ENCODE measurements around the gene ZNF814. TPM values are rescaled to one million over a fixed set of nuclear protein-coding genes. Genes with fewer than 3 reads are reported as not detected.
"Not testable (repeated sequence)": the region's sequence is repeated elsewhere in the genome, so short reads cannot be mapped to it uniquely, and the experiment has no call there.

Gene ZNF814
- total RNA-seq, 2 donors from 2014 or later: 6.5 to 30.7 TPM

- ATAC-seq (peak; percentile 99), DNase-seq (peak; percentile 79 to 93 (median 84))
- Histone ChIP-seq H3K9me3 (peaks cover 0 to 21% (median 0%) of the 10 kb centered on the region in 3 donors), H3K27ac (peak within 1 kb of the TSS; percentile 50 to 80 (median 68)), H3K4me3 (peak within 1 kb of the TSS; percentile 55 to 90), H3K4me1 (peaks cover 14% of the 10 kb centered on the region)
- WGBS, 2 donors: 0% methylated on average over 8 to 50 of the region's 51 CpGs
- H3K36me3 ChIP-seq (replicated peaks in 1 of 2; ENCODE audit: insufficient read depth in 1 of 2, low read depth in 2 of 2); intact Hi-C loops (cut with DNase I); H3K27me3 ChIP-seq: not testable (repeated sequence)
- TF ChIP-seq POLR2A (IDR thresholded peaks at IDR 0.05) (peak in 2 of 3 donors; percentile 70 to 72), CTCF (IDR thresholded peaks at IDR 0.05) (peak in 4 of 7 experiments; percentile 13 to 27 (median 23))
These were observed 27.5 kb upstream of the ZNF814 start, which contains the start of gene ZNF417 for GRCh38 chr19:57916168-57916995. Gene ZNF417 (minus strand): TSS chr19:57916592. CDS start chr19:57916411, 181 bp downstream.

DNA sequence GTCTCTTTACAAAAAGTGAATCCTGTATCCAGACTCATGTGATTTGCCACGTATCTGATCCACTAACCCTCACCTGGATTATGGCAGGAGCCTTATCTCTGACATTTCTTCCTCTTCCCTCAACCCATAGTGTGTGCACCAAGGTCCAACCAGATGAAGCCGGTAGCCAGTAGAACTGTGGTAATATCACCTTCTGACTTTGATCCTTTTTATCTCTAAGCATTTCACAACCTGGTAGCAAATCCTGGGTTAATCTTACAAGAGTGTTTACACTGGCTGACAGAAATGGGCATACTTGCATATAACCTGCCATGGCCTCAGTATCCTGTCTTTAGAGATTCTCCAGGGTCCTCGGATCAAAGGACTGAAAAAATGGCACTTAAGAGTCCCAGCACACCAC, 25.7 kb upstream of the ZNF814 start:
- ATAC-seq (no peak), DNase-seq (no peak)
- no peak overlapping the region for H3K4me3 ChIP-seq
- intact Hi-C loops (cut with DNase I): no loop called here
- TF ChIP-seq POLR2A (IDR thresholded peaks at IDR 0.05): no peak
- TF ChIP-seq CTCF (IDR thresholded peaks at IDR 0.05): no peak
- peaks cover 14% of the 10 kb centered on the region for H3K4me1 ChIP-seq
- H3K36me3 ChIP-seq (replicated peaks in 1 of 2; ENCODE audit: insufficient read depth in 1 of 2, low read depth in 2 of 2): peaks cover 12 to 13% of the 10 kb centered on the region in 2 donors
- WGBS, 2 donors: 62 to 66% methylated on average over 3 of the region's 3 CpGs
- H3K27me3 ChIP-seq: no peaks in the 10 kb centered on the region
- peaks cover 0 to 27% (median 0%) of the 10 kb centered on the region in 3 donors for H3K9me3 ChIP-seq
- H3K27ac ChIP-seq: no peak overlapping the region

GRCh38 chr19:57907394-57907793, 18.6 kb upstream of the ZNF814 start:
- intact Hi-C loops (cut with DNase I): no loop called here
- H3K4me1 ChIP-seq: no peaks in the 10 kb centered on the region
- H3K4me3 ChIP-seq: no peak overlapping the region
- H3K9me3 ChIP-seq: peaks cover 0 to 41% (median 0%) of the 10 kb centered on the region in 3 donors
- TF ChIP-seq CTCF (IDR thresholded peaks at IDR 0.05) (no peak), POLR2A (IDR thresholded peaks at IDR 0.05) (no peak)
- H3K27me3 ChIP-seq: no peaks in the 10 kb centered on the region
- ATAC-seq (no peak), DNase-seq (no peak)
- peaks cover 12% of the 10 kb centered on the region in 2 donors for H3K36me3 ChIP-seq (replicated peaks in 1 of 2; ENCODE audit: insufficient read depth in 1 of 2, low read depth in 2 of 2)
- no peak overlapping the region for H3K27ac ChIP-seq
- 92 to 98% methylated on average over 3 of the region's 3 CpGs for WGBS, 2 donors

GRCh38 chr19:57905258-57905657, 16.4 kb upstream of the ZNF814 start:
- intact Hi-C loops (cut with DNase I): no loop called here
- Histone ChIP-seq H3K4me3 (no peak overlapping the region), H3K9me3 (peaks cover 0 to 30% (median 0%) of the 10 kb centered on the region in 3 donors), H3K4me1 (no peaks in the 10 kb centered on the region), H3K36me3 (replicated peaks in 1 of 2; ENCODE audit: insufficient read depth in 1 of 2, low read depth in 2 of 2) (peaks cover 3% of the 10 kb centered on the region in 2 donors), H3K27me3 (no peaks in the 10 kb centered on the region), H3K27ac (no peak overlapping the region)
- 75 to 90% methylated on average over 6 of the region's 6 CpGs for WGBS, 2 donors
- ATAC-seq (no peak), DNase-seq (no peak)
- TF ChIP-seq CTCF (IDR thresholded peaks at IDR 0.05) (no peak), POLR2A (IDR thresholded peaks at IDR 0.05) (no peak)
